Occipital lobe (tissue), 2 donors: Measurements from ENCODE around the gene PCNX2. TPM values are rescaled to one million over a fixed set of nuclear protein-coding genes. Genes with fewer than 3 reads are reported as not detected.
"Not testable (repeated sequence)": the region's sequence is repeated elsewhere in the genome, so short reads cannot be mapped to it uniquely, and the experiment has no call there.

Experiments used
- DNase-seq: peaks from one replicate; lab custom pipeline; 2025; lab: John Stamatoyannopoulos, UW
- total RNA-seq: library from RNA; depleted of rRNA; stranded (reverse); fragments of >200 nt; gene quantifications from one replicate; pipeline ENCODE4 v1.2.3, GENCODE V29; 2014

PCNX2 gene
- total RNA-seq, 1 donor from 2014 or later = 175 TPM

DNA sequence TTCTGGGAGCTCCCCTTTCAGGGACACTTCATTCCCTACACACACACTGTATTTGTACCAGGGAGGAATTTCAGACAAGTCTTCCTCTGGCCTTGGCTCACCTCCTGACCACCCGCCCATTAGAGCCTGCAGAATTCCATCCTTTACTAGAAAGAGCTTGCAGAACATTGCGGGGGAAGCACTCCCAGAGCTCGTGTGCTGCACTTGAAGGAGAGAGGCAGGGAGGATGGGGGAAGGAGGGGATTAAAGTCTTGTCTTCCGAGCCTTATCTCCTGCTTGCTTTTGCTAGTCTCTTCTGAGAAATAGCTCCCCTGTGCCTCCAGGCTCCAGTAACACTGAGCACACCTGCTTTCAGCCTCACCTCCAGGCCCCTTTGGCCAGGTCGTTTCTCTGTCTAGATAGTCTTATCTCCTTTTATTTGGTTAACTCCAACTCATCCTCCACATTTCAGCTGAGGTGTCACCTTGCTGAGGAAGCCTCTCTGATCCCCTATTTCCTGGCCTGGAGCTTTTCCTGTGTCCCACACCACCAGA, 62.0 kb downstream of the PCNX2 start:
- no peak for DNase-seq

DNA sequence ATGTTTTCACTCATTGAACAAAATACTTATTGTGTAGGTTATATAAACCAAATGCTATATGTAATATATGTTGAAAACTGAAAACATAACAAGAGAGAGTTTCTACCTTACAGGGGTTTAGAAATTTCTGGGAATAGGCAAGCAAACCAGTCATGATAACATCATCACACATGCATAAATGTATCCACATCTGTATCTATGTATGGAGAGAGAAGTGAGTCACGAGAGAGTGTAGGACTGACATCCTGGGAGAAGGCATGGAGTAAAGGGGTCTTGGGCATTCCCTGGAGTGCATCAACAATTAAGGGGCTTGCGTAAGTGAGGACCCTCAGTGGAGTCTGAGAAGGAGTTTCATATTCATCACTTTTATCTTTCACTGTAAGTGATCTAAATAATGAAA, 65.5 kb downstream of the PCNX2 start:
- no peak for DNase-seq

DNA sequence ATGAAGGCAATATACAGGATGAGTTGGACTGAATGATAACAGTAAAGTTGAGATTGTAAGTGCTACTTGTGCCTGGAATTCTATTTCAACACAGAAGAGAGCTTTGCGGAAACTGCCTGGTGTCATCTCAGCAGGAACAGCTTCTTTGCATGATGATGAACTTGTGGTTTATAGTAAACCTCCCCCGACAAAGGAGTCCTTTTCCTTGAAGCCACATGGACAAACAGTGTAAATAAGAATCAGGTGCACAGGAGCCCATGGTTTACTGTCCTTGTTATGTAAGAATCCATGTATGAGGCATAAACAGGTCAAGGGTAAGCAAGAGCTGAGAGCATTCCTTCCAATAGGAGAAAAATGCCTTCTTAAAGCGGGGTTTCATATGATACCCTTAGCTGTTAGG, 66.2 kb downstream of the PCNX2 start:
- no peak for DNase-seq

DNA sequence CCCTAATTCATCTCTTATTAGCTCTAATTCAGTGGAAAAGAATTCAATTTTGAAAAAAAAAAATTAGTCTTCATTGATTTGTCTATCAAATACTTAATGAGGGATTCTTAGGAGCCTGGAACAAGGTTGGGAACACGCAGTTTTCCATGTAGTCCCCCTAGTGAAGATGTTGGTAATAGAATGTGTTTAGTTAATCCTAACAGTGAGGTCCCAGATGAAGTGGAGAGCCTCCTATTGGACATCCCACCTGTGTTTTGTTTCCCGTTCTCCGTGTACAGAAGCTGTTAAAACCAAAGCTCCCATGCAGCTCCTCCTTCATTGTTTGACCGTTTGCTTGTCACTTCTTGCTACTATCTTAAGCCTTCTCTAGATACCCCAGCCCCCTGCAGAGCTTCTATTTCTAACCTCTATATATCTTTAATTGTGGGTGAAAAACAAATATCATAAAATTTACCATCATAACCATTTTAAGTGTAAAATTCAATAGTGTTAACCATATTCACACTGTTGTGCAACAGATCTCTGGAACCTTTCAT, 67.5 kb downstream of the PCNX2 start:
- no peak for DNase-seq

DNA sequence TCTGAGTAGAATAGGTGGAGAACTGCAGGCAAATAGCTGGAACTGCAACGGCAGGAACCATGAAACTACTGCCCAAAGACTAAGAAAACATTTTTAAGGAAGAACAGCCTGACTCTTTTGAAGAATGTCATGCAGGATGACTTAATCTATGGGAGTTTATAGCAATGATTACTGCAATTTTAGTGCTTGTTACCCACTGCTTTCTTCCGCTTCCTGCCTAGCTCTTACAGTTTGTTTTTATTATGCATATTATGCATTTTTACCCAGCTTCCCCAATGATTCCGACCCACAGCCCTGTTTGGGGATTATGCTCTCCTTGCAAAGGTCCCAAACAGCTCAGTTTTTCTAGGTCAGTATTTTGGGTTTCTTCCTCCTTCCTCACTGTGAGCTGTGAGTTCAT, 71.2 kb downstream of the PCNX2 start:
- DNase-seq = no peak

DNA sequence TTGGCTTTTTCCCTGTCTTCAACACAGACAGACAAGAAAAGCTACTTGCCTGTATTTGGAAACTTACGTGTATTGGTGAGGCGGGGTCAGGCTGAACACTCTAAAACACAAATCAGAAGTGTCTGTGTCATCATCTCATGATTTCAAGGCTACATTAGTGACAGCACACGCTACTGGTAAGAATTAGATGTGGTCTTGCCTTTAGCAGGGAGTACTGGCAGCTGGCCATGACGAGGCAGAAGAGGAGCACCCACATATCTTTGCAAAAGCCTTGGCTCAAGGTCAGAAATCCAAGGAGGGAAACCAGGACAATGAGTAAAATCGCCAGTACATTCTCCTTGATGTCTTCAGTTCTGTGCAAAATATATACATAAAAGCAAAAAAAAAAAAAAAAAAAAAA, 77.7 kb downstream of the PCNX2 start:
- DNase-seq = peak; percentile 22

DNA sequence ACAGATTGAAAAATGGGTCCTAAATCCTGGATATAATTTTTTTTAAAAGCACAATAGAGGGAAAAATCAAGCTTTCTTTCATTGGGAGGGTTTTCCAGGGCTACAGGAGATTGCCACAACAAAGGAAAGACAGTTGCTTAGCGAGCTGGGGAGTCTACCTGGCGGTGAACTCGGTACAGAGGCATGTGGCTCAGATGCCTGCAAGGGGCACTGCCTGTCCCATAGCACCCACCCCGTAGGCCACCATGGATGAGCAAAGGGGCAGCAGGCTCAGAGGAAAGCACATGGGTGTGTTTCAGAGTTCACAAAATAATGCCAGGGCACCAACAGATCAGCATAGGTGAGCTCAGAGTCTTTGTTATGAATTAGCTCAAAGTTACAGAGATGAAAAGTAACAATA, 79.5 kb downstream of the PCNX2 start:
- no peak for DNase-seq

DNA sequence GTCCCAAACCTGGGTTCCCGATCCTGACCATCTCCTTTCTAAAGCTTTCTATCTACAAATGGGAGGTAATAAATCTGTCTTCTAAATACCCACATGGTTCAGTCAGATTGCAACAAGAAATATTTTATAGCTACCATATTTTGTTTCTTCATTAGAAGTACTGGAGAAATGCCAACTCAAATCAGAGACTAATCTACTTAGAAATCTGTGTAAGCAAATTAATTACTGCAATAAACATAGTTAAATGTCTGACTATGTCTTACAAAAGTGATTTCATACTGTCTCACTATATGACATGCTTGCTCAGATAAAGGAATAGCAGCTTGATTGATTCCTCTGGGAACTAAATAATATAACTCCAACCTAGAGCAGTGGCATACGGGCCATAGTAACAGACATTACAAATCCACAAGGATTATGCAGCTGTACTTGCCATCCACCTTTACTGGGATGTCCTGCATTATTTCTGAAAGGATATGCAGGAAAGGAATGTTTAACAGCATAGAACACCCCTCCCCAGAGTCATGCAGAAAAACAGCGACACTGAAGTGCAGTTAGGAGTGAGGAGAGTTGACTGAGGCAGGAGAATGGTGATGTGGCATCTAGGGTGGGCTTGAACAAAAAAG, 80.3 kb downstream of the PCNX2 start:
- DNase-seq = no peak

DNA sequence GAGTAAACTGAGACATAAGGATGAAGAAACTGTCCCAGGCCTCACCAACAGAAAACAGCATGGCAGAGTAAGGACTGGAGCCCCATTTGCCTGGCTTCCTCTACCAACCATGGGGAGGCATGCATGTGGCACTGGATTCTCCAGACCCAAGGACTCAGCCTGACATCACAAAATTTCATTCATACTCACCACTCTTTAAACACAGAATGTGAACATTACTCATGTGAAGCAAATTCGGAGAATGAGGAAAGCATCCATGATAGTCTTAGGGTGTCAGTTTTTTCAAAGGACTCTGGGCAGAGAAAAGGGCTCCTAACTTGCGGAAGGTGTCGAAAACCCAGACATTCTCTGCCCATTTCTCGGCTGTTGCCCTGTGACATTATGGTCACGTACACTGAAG, 83.9 kb downstream of the PCNX2 start:
- no peak for DNase-seq

DNA sequence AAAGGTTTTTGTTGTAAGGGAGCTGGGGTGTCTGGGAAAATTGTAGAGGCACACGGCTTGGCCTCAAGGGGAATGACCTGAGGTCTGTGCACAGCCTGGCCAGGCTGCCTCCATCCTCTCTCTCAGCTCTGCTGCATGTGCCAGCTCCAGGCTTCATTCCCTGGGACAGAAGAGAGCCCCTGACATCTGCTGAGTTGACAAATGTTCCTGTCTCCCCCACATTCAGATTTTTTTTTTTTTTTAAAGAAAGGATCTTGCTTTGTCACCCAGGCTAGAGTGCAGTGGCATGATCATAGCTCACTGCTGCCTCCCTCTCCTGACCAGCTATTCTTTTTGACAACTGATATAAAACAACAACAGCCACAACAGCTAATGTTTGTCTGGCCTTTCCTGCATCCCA, 84.4 kb downstream of the PCNX2 start:
- DNase-seq = no peak

DNA sequence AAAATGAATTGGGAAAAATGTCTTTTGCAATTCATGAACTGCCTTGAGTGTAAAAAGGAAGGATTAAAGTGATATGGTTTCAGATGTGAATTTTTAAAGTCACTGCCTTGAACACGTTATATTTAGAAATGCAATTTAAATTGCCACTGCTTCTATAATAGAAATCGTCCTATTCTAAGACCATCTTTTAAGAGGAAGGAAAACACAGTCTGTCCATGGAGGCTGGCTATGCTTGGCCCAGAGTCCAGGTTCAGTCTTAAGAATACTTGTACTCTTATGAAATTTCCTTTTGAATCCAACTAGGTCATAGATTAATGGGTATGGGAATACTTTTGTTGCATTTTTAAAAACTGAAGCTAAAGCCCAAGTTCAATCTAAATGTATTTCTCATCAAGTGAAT, 86.0 kb downstream of the PCNX2 start:
- no peak for DNase-seq

DNA sequence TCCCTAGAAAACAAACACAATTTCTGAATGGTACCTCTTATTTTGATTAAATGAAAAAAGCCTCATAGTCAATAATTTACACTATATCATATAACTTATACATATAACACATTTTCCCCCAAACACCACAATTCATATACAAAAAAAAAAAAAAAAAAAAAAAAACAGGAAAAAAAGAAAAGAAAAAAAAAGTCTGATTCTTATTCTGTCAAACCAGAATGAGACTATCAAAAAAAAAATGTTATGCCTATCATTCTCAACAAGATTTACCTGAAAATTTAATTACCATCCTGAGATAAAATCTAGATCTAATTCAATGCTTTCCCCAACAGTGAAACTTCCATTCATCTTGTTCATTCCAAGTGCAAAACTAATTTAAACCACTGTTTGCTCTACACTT, 86.8 kb downstream of the PCNX2 start:
- DNase-seq = no peak

DNA sequence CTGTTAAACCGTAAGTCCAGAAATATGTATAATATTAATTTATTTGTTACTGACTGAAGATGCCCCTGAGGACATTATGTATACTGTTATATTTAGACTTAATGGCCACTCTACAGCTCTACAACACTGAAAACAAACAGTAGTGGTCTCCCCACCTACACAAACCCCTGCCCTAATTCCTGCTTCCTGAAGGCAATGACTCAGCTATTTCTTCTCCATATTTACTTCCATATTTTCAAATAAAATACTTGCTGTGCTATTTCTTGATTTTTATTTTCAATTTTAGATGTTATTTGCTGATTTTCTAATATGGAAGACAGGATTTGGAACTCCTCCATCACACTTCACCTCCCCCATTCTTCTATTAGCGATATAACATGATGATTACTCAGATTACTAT, 97.6 kb downstream of the PCNX2 start:
- no peak for DNase-seq

DNA sequence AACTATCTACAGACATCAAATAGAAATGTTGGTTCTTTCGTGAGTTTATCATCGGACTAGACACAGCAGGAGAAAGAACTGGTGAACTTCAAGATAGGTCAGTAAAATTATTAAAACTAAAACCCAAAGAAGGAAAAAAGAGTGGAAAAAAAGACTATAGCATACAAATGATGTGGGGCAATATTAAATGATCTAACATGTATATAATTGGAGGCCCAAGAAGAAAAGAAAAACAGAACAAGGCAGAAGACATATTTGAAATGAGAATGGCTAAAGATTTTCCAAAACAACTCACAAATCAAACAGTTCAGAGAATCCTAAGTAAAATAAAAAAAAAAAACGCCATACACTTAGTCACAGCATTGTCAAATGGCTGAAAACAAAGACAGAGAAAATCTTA, 101.8 kb downstream of the PCNX2 start:
- DNase-seq = no peak

DNA sequence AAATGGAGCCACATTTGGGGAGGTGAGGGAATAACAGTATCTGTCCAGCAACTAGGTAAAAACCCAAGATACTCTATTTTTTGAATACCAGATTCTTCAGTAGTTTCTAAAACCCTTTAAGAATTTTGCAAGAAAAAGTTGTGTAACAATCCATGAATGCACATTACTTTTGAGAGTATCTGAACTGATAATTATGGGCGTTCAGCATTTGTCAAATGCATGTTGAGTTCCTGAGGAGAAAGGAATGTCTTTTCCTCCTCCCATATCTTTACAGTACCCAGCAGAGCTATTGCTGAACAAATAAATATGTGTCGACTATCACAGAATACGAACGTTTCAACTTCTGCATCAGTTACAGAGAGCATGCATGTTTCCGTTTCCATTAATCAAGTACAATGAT, 104.5 kb downstream of the PCNX2 start:
- DNase-seq = no peak

DNA sequence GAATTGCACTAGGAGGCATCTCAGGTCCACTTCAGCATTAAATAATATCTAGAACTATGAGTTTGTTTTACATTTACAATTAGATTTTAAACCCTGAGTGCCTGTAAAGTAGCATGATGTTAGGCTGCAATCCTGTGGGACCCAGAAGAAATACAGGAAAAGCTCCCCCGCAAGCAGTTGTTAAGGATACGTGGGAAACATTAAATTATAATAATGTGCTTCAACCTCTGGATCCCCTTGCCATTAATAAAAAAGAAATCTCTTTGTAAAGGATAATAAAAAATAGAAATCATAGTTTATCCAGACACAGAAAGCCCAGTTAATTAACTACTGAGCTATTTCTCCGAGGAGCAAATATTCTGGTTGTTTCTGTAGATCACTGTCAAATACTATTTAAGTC, 106.0 kb downstream of the PCNX2 start:
- DNase-seq = no peak

DNA sequence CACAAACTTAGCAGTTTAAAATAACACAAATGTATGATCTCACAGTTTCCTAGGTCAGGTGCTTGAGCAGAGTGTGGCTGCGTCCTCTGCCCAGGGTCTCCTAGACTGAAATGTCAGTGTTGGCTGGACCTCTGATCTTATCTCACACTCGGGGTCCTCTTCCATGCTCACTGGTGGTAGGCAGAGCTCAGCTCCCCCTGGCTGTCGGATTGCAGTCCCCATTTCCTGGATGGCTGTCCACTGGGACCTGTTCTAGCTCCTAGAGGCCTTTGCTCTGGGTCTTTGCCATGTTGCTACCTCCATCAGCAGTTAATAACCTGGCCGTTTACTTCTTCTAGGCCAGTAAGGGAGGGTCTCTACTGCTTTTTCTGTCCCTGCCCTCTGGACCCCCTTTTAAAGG, 107.5 kb downstream of the PCNX2 start:
- no peak for DNase-seq

DNA sequence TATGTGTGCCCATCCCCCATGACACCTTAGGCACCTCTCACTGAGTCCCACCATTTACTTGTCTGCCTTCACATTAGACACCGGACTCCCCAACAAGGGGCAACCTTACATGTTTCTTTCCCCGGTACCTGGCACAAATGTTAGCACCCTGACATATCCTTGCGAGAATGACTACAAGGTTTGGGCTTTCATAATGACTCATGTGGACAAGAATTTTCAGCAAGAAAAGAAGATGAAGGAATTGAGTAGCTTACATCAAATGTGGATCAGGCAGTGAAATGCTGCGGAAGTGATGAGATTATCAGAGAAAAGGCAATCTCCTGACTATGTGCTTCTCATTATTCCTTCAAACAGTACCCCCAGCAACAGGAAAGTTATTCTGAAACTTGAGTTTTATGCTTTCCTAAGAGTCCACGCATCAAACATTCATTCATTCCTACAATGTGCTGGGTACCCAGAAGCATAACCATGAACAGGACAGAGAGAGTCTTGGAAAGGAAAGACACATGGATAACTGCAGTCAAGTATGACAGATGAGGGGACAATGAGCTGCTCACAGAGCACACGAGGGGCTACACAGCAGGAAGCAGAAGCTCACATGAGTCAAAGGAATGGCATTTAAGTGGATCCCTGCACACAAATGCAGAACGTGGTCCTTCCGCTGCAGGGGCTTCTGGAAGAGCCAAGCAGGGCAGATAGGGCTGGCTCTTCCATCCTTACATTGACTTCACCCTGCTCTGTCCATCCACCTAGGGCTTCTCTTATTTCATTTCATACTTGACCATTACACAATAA, 112.1 kb downstream of the PCNX2 start:
- no peak for DNase-seq

DNA sequence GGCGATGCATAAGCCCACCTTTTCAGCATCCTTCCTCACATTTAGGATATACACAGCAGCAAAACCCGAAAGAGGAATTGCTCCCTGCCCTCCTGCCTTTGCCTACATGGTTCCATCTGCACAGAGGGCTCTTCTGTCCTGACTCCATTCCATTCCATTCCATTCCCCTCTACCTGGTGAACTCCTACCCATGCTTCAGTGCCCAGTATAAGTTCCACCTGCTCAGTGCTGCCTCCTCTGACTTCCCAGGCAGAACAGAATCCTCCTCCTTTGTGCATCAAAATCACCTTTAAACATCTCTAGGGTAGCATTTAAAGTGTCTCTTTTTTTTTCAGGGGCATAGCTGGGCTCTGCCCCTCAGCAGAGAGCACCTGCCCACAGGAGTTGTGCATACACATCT, 112.9 kb downstream of the PCNX2 start:
- no peak for DNase-seq

DNA sequence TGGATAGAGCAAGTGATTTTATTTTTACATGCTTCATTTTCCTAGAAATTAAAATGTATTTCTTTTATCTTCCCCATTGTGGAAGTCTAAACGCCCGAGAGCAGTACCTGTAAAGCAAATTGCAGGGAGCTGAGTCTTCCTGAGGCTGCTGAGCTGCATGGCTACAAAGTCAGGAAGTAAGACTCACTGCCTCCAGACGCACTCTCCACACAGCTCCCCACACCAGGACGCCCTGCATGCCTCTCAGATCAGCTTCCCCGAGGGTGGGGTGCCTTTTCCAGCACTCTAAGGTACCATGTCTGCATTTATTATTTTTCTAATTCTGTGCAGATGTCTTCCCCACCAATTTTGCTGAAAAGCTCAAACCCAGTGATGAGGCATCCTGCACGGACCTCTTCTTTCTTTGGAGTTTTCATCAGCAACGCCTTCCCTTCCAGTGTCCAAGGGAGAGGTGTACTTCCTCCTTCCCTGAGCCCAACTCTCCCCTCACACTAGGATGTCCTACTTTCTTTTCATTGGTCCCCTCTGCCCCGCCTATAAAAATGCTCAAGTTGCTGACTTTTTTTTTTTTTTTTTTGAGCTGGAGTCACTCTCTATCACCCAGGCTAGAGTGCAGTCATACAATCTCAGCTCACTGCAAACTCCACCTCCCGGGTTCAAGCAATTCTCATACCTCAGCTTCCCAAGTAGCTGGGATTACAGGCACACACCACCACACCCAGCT, 114.7 kb downstream of the PCNX2 start:
- DNase-seq = no peak

DNA sequence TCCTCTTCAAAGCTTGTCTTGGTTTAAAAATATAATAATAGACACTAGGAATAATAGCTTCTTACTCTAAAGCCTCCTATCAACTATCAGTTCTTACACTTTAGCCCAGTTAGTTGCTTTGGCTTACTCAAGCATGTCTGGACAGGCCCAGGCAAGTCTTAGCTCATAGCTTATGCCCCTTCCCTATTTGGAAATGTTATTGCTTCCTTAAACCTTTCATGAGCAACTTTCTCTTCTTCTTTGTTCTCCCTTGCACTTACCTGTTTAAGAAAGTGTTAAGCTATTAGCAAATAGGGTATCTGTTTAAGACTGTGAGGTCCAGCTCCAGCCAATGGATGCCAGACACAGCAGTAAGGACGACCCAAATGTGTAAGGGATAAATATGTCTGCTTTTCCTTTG, 115.9 kb downstream of the PCNX2 start:
- DNase-seq = not testable (repeated sequence)

DNA sequence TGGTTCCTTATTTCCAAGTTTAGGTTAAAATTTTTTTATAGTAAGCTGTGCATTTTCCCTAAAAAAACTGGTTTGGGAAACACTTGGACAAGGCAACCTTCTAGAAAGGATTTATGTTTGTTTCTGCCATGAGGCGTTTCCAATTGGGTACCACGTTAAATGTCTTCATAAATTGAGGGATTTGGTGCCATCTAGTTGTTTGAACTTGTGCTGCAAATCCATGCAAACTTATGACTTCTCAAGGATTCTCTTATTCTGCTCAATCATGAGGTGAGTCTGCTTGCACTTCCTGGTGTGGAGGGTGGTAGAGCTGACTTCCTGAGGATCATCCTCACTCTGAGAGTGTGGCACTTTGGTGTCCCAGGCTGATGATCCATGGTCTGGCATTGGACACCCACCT, 123.3 kb downstream of the PCNX2 start:
- no peak for DNase-seq
